Endothelial cell of hepatic sinusoid (primary cell): ENCODE data around the gene ELAVL2.

Experiments used
- in situ Hi-C: cut with HindIII; loops from 2 replicates; pipeline ENCODE4 v1.10.0; 2017; ENCODE audit warnings: low sequenced_read_pairs

The ELAVL2 gene

GRCh38 chr9:23826120-23826629 is at the start of gene ELAVL2:
ELAVL2 (minus strand) TSS chr9:23826240; CDS start chr9:23762234, 64,006 bp downstream.
- in situ Hi-C loops, result no loop called here

GRCh38 chr9:23858234-23858633 is 32.2 kb upstream of the ELAVL2 start:
- in situ Hi-C loops, result no loop called here

DNA sequence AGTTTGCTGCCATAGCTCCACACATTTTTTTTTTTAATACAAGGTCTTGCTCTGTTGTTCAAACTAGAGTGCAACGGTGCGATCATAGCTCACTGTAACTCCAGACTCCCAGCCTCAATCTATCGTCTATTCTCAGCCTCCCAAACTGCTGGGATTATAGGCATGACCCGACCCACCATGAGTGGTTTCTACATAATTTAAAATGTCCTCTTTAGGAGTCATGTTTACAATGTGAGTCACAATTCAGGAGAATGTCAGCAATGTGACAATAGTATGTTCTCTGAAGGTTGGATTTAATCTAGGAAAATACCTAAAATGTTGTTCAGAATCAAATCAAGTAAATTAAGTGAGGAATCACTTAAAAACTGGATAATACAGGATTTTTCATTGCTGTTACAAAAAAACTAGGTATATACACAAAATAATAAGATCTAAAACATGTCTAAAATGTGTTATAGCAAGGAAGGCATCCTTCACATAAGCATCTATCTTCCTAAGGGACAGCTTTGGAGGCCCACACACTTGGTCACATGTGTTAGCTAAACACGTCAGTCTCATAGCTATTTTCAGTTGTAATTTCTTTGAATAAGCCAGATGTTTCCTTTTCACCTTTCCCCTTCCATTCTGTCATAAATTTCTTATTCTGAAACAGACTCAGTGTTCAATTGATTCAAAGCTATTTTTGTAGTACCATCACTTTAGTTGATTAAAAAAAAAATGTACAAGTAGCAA is 30.0 kb upstream of the ELAVL2 start:
- in situ Hi-C loops, result no loop called here

- in situ Hi-C loops, result no loop called here
These were observed 24.9 kb upstream of the ELAVL2 start for GRCh38 chr9:23850690-23851629.

- in situ Hi-C loops, result no loop called here
These were observed 24.2 kb upstream of the ELAVL2 start for GRCh38 chr9:23850242-23850689.

DNA sequence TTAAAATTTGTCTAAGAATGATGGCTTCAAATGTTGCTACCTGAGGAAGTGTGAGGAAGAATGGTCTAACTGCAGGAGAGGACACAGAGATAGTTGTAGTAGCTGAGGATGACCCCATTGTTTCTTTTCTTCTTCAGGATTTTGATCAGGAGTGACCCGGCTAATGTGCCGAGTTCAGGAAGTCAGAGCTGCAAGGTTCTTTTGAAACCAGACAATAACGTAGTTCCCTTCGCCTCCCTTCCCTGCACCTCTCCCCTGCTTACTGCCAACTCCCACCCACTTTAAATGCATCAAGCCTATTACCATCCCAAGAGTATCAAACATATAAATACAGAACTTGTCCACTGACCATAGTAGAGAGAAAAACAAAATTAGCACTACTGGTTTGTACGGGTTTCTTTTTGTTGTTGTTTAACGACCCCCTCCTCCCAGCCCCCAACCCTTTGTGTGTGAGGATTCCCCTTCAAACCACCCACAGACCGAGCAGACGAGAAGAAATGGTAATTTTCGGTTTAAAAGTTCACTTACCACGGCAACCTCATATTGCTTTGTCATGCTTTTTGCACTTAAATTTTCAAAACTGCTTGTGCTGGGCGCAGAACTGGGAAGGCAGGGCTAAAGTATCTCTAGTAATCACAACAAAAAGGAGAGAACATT is 23.5 kb upstream of the ELAVL2 start:
- in situ Hi-C loops, result no loop called here

- in situ Hi-C loops, result no loop called here
These were observed 16.6 kb upstream of the ELAVL2 start for GRCh38 chr9:23842565-23843129.

- in situ Hi-C loops, result no loop called here
These were observed 15.3 kb upstream of the ELAVL2 start for GRCh38 chr9:23841304-23841703.

DNA sequence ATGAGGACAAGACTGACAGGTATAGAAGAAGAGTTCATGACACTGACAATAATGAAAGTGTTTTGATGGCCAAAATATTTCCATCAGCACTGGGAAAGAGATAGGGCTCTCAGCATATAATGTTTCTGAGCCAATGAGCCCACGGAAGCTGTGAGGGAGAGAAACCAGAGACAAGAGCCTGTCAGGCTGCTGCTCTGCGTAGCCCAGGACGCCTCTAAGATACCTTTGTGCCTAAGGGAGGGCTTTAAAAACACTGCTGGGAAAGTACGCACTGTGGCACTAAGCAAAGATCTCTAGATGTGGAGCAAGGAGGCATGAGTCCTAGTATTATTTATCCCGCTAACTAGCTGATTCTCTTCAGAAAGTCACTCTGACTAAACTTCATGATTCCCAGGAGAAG is 11.0 kb upstream of the ELAVL2 start:
- in situ Hi-C loops, result no loop called here

GRCh38 chr9:23830929-23831730 is 5.1 kb upstream of the ELAVL2 start:
- in situ Hi-C loops, result no loop called here

DNA sequence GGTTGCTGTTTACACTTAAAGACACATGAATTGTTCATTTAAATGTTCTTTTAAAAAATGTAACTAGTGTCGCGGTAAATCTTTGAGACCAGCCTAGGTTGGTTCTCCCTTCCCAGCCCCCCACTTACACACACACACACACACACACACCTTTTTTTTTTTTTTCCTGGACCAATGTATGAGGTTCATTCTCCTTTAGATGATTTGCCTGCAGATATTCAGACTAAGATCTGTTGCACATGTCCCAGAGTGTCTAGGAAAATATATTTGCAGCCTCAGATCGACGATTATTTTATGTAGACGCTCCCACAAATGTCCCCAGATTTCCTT is 4.4 kb upstream of the ELAVL2 start:
- in situ Hi-C loops, result no loop called here

GRCh38 chr9:23829580-23830475 is 3.8 kb upstream of the ELAVL2 start:
- in situ Hi-C loops, result no loop called here

- in situ Hi-C loops, result no loop called here
These were observed 340 bp downstream of the ELAVL2 start for GRCh38 chr9:23825700-23826099.

GRCh38 chr9:23824830-23825591 is 1.0 kb downstream of the ELAVL2 start:
- in situ Hi-C loops, result no loop called here

DNA sequence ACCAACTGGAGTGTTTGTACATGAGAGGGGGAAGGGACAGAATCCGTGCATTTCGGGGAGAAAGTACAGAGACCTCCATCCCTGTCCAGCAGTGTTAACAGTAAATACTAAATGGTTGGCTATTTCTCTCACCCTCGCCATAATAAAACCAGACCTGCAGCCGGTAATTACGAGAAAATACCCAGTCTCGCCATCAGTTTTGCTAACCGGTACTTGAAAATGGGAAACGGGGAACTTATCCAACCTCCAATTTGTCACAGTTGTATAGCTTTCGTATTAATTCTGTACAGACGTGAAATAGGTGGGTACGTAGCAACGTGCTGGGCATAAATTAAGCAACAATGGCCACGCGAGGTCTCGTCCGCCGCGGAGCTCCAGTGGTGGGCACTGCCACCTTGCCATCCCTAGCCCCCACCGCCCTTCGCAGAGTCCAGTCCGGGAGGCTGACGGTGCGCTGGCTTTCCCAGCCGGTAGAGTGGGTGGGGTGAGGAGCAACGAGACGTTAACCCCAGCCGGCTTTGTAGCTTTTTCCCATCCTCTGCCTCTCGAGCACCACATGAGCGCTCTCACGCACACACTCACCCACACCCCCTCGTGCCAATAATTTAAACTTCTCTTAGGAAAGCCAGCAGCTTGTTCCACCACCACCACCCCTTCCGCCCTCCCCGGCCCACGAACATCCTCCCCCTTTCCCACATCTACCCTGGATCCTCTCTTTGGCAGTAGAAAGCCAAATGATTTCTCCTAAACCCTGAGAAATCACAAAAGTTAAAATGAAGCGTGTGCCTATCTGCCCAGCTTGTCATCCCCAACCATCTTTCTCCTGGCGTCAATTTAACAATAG is 1.8 kb downstream of the ELAVL2 start:
- in situ Hi-C loops, result no loop called here

DNA sequence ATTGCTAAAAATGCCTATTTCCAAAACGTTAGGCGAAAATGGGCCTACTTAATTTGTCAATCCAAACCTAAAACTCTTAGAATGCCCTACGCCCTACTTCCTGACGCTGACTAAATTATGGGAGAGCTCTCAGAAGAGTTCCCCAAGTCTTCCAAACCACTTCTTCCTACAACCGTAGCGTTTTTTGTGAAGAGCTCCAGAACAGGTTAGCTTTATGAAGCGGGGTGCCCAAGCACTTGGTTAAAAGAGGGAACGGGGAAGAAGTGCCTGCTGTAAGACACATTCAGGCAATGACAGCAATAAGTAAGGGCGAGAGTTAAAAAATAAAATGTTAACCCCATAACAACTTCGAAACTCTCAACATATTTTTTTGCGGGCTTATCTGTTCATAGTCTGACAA is 2.8 kb downstream of the ELAVL2 start:
- in situ Hi-C loops, result no loop called here
